A549 (cell line): ENCODE measurements around the gene SPECC1L. TPM values are rescaled to one million over a fixed set of nuclear protein-coding genes. Genes with fewer than 3 reads are reported as not detected.
A peak's percentile ranks its signal among the peaks of the same experiment; 100 is the strongest.

Experiments used
- ATAC-seq, 2 experiments: fragments of 200-7000 bp in 1 of 2; fragments of >200 bp in 1 of 2; cut with Nextera tagmentation in 1 of 2; cut with Tn5 transposase in 1 of 2; 3 replicates each; pipeline versions ENCODE4 v1.8.0 to v1.9.1; 2018 to 2020; ENCODE audit warnings: mild to moderate bottlenecking in 1 of 2, moderate library complexity in 1 of 2
- CTCF ChIA-PET: fragments of 300-600 bp; sonication (Branson Sonifier 250); formaldehyde crosslinking; extraction: SDS; loops from one replicate; lab custom pipeline; 2021; ENCODE audit warnings: antibody characterized with exemption, inconsistent platforms; lab: Yijun Ruan, JAX
- POLR2A ChIA-PET: fragments of 350-600 bp; formaldehyde crosslinking; extraction: SDS; loops from one replicate; lab custom pipeline; 2021; ENCODE audit warnings: antibody characterized with exemption, inconsistent platforms; lab: Yijun Ruan, JAX
- DNase-seq, 2 experiments: peaks; one replicate each; pipeline versions ENCODE4 v3.0.0 to v3.0.0-alpha.2; 2011 to 2016; ENCODE audit warnings: low read depth in 1 of 2, low spot score in 1 of 2
- FAIRE-seq: peaks from 2 replicates; lab custom pipeline; 2011; peaks lifted over from hg19 to GRCh38; lab: Jason Lieb, UNC
- H3K27ac ChIP-seq, 2 experiments: fragments of >200 bp; sonication (Bioruptor Twin); formaldehyde crosslinking; 3 replicates each; pipeline ENCODE4 v1.5.1; 2016 to 2017
- H3K4me1 ChIP-seq: fragments of >200 bp; sonication (Bioruptor Twin); formaldehyde crosslinking; 3 replicates; pipeline ENCODE4 v1.6.1; 2016
- H3K4me2 ChIP-seq: fragments of >200 bp; sonication (Bioruptor Twin); formaldehyde crosslinking; 3 replicates; pipeline ENCODE4 v1.6.1; 2016
- H3K4me3 ChIP-seq: fragments of >200 bp; sonication (Bioruptor Twin); formaldehyde crosslinking; 3 replicates; pipeline ENCODE4 v1.5.1; 2016
- H3K9me3 ChIP-seq: fragments of >200 bp; sonication (Bioruptor Twin); formaldehyde crosslinking; 3 replicates; pipeline ENCODE4 v1.6.1; 2016
- CBX8 ChIP-seq: fragments of 200-600 bp; sonication (generic); IDR thresholded peaks from 2 replicates; pipeline ENCODE4 v1.6.1; 2016
- ESRRA ChIP-seq: fragments of 150-350 bp; IDR thresholded peaks from 2 replicates; pipeline ENCODE4 v1.6.1; 2014; ENCODE audit warnings: mild to moderate bottlenecking, low read length, borderline replicate concordance
- FOSB ChIP-seq: fragments of 250-450 bp; sonication (Bioruptor Pico); IDR thresholded peaks from 2 replicates; pipeline ENCODE4 v1.5.0; 2020; ENCODE audit warnings: mild to moderate bottlenecking, moderate library complexity
- FOSL2 ChIP-seq, 2 experiments: fragments of 450-650 bp in 1 of 2; fragments of >200 bp in 1 of 2; sonication (Bioruptor Twin) in 1 of 2; formaldehyde crosslinking; IDR thresholded peaks; 2 replicates each; pipeline versions ENCODE4 v1.5.0 to v1.6.1; 2016 to 2020; ENCODE audit warnings: mild to moderate bottlenecking in 1 of 2, moderate library complexity in 1 of 2
- GATA3 ChIP-seq: IDR thresholded peaks from 2 replicates; pipeline ENCODE4 v1.6.1; 2012; ENCODE audit warnings: borderline replicate concordance
- HOXB13 ChIP-seq: fragments of 250-450 bp; sonication (Bioruptor Pico); IDR thresholded peaks from 2 replicates; pipeline ENCODE4 v1.5.0; 2020; ENCODE audit warnings: low read depth, mild to moderate bottlenecking, moderate library complexity
- HOXB5 ChIP-seq: fragments of 250-450 bp; sonication (Bioruptor Pico); IDR thresholded peaks from 2 replicates; pipeline ENCODE4 v1.5.0; 2020; ENCODE audit warnings: mild to moderate bottlenecking, moderate library complexity
- MAFK ChIP-seq: fragments of 450-650 bp; IDR thresholded peaks from 2 replicates; pipeline ENCODE4 v1.6.1; 2014; ENCODE audit not compliant: partially characterized antibody
- MYC ChIP-seq: IDR thresholded peaks from 2 replicates; pipeline ENCODE4 v1.6.1; 2012; ENCODE audit warnings: mild to moderate bottlenecking, inconsistent platforms, low read length, improper control_type of control experiment, borderline replicate concordance
- NFE2L2 ChIP-seq: fragments of 150-350 bp; conservative IDR thresholded peaks from 2 replicates; pipeline ENCODE4 v1.6.1; 2014; ENCODE audit warnings: low read length
- NPAS2 ChIP-seq: fragments of 250-450 bp; sonication (Bioruptor Pico); IDR thresholded peaks from 2 replicates; pipeline ENCODE4 v1.8.0; 2022; ENCODE audit warnings: mild to moderate bottlenecking, moderate library complexity, borderline replicate concordance
- PHF8 ChIP-seq: fragments of 200-600 bp; sonication (generic); IDR thresholded peaks from 2 replicates; pipeline ENCODE4 v1.6.1; 2016; ENCODE audit warnings: low read depth, mild to moderate bottlenecking, antibody characterized with exemption, moderate library complexity, borderline replicate concordance
- POLR2A ChIP-seq: IDR thresholded peaks from 2 replicates; pipeline ENCODE4 v1.6.1; 2012; ENCODE audit warnings: mild to moderate bottlenecking, low read length
- POLR2AphosphoS2 ChIP-seq: conservative IDR thresholded peaks from 2 replicates; pipeline ENCODE4 v1.6.1; 2012; ENCODE audit warnings: low read length, improper control_type of control experiment, inconsistent platforms
- RAD21 ChIP-seq, 2 experiments: fragments of >200 bp in 1 of 2; sonication (Bioruptor Twin) in 1 of 2; formaldehyde crosslinking in 1 of 2; IDR thresholded peaks in 1 of 2; conservative IDR thresholded peaks in 1 of 2; 2 replicates in 1 of 2; 3 replicates in 1 of 2; pipeline ENCODE4 v1.6.1; 2012 to 2018; ENCODE audit warnings: inconsistent platforms in 1 of 2
- RARB ChIP-seq: fragments of 250-450 bp; sonication (Bioruptor Pico); IDR thresholded peaks from 2 replicates; pipeline ENCODE4 v1.8.0; 2021; ENCODE audit warnings: mild to moderate bottlenecking, moderate library complexity
- RCOR1 ChIP-seq: fragments of 150-350 bp; IDR thresholded peaks from 2 replicates; pipeline ENCODE4 v1.6.1; 2014; ENCODE audit warnings: antibody characterized with exemption, low read length, low read depth
- RFX5 ChIP-seq: fragments of 450-650 bp; IDR thresholded peaks from 2 replicates; pipeline ENCODE4 v1.7.1; 2014; ENCODE audit warnings: antibody characterized with exemption, mild to moderate bottlenecking, moderate library complexity
- SMC3 ChIP-seq: fragments of >200 bp; sonication (Bioruptor Twin); formaldehyde crosslinking; IDR thresholded peaks from 3 replicates; pipeline ENCODE4 v1.6.1; 2018; ENCODE audit warnings: inconsistent platforms
- TP53 ChIP-seq: fragments of 250-450 bp; sonication (Bioruptor Pico); IDR thresholded peaks from 2 replicates; pipeline ENCODE4 v1.5.0; 2021; ENCODE audit warnings: mild to moderate bottlenecking, moderate library complexity
- ZC3H11A ChIP-seq: fragments of 450-650 bp; IDR thresholded peaks from 2 replicates; pipeline ENCODE4 v1.6.1; 2014; ENCODE audit warnings: antibody characterized with exemption, mild to moderate bottlenecking
- ZFP36 ChIP-seq: fragments of 450-650 bp; IDR thresholded peaks from 2 replicates; pipeline ENCODE4 v1.6.1; 2014; ENCODE audit warnings: borderline replicate concordance; ENCODE audit not compliant: partially characterized antibody
- WGBS: methylation state at CpG from one replicate; pipeline ENCODE4 v1.1.6; 2017; ENCODE audit errors: missing lambda C conversion rate; 5-methylcytosine and 5-hydroxymethylcytosine counted together
- polyA plus RNA-seq, 4 experiments: library from polyadenylated mRNA; depleted of rRNA in 3 of 4; stranded (reverse); fragments of >200 nt; fragmentation: RNase III in 1 of 4; extraction: RNeasy Plus Mini Kit Qiagen cat#74134 plus additional on column Dnase treatment in 1 of 4; gene quantifications; 2 replicates in 3 of 4; 3 replicates in 1 of 4; pipeline ENCODE4 v1.2.3, GENCODE V29; 2011 to 2017
- TF ChIP-seq, protein P1 (sequence below): fragments of 200-600 bp; sonication (generic); IDR thresholded peaks from 2 replicates; pipeline ENCODE4 v1.6.1; 2016; ENCODE audit warnings: antibody characterized with exemption, mild to moderate bottlenecking, moderate library complexity
- TF ChIP-seq, protein P2 (sequence below): fragments of >200 bp; sonication (Bioruptor Twin); formaldehyde crosslinking; IDR thresholded peaks from 2 replicates; pipeline ENCODE4 v1.6.1; 2016
- TF ChIP-seq, protein P3 (sequence below): fragments of 250-450 bp; sonication (Bioruptor Pico); IDR thresholded peaks from 2 replicates; pipeline ENCODE4 v1.5.0; 2020; ENCODE audit warnings: low read depth, mild to moderate bottlenecking, moderate library complexity
- TF ChIP-seq, protein P4 (sequence below): IDR thresholded peaks from 2 replicates; pipeline ENCODE4 v1.6.1; 2012; ENCODE audit warnings: low read depth, borderline replicate concordance

SPECC1L gene
- polyA plus RNA-seq, 2 of the 4 experiments (the other 2 are of a cell fraction), result 14.8 to 25.2 TPM

DNA sequence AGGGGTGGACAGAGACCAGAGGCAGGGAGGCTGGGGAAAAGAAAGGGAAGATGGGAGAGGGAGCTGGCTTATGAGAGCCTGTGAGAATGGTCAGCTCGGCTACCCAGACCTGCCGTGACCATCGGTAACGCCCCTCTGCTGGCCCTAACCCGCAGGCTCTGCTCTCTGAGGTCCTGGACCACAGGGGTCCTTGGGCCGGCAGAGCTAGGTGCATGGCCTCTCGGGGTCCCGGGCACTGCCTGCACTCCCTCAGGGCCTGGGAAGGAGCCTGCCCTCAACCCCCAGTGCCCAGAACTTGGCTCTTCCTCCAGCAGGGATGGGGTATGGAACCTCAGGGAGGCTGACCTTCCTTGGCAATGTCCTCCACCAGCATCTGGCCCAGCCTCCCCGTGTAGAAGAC lies 38.9 kb upstream of the SPECC1L start:
- 95% methylated on average over 8 of the region's 9 CpGs for WGBS
- TF ChIP-seq, protein P1, sequence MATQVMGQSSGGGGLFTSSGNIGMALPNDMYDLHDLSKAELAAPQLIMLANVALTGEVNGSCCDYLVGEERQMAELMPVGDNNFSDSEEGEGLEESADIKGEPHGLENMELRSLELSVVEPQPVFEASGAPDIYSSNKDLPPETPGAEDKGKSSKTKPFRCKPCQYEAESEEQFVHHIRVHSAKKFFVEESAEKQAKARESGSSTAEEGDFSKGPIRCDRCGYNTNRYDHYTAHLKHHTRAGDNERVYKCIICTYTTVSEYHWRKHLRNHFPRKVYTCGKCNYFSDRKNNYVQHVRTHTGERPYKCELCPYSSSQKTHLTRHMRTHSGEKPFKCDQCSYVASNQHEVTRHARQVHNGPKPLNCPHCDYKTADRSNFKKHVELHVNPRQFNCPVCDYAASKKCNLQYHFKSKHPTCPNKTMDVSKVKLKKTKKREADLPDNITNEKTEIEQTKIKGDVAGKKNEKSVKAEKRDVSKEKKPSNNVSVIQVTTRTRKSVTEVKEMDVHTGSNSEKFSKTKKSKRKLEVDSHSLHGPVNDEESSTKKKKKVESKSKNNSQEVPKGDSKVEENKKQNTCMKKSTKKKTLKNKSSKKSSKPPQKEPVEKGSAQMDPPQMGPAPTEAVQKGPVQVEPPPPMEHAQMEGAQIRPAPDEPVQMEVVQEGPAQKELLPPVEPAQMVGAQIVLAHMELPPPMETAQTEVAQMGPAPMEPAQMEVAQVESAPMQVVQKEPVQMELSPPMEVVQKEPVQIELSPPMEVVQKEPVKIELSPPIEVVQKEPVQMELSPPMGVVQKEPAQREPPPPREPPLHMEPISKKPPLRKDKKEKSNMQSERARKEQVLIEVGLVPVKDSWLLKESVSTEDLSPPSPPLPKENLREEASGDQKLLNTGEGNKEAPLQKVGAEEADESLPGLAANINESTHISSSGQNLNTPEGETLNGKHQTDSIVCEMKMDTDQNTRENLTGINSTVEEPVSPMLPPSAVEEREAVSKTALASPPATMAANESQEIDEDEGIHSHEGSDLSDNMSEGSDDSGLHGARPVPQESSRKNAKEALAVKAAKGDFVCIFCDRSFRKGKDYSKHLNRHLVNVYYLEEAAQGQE, result no peak
- TF ChIP-seq ZC3H11A (no peak), RAD21 (conservative IDR thresholded peaks at IDR 0.05 in 1 of 2, IDR thresholded peaks at IDR 0.05 in 1 of 2) (no peak), NPAS2 (CRISPR knock-in tag) (no peak), FOSL2 (IDR thresholded peaks at IDR 0.05) (no peak), FOSL2 (CRISPR knock-in tag; IDR thresholded peaks at IDR 0.05) (no peak), ZFP36 (no peak), MAFK (no peak), CBX8 (no peak), RFX5 (no peak)
- ChIA-PET CTCF (interaction anchor here (0.5 to 3.5 kb wide), 10 partner anchors 9 to 83 kb away, joined by 3 to 27 read pairs (median 3); no protein-coding TSS in a partner anchor), POLR2A (no interaction called here)
- FAIRE-seq, result no peak
- no peak; a peak in 1 of 6 replicates for ATAC-seq
- no peak for DNase-seq
- Histone ChIP-seq H3K27ac (peak overlapping the region; percentile 17 to 67; a peak in 3 of 6 replicates), H3K9me3 (no peaks in the 10 kb centered on the region), H3K4me1 (no peaks in the 10 kb centered on the region; the same call in 2 of the 3 replicates), H3K4me3 (no peak overlapping the region), H3K4me2 (no peak overlapping the region)

DNA sequence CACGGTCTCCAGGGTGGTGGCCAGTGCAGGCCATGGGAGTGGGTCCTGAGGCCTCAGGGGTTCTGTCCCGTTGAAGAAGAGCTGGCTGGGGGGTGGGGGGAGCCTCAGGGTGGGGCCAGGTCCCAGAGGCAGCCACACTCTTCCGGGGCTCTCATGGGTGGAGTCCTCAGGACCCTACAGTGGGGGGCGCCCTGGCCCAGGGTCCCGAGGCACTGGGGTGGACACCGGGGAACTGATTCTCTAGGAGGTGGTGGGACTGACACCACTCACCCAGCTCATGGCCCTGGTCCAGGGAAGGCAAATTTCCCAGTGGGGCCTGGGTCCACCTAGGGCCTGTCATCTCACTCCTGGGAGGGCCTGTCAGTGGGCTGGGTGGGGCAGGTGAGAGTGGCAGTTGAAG lies 38.5 kb upstream of the SPECC1L start:
- Histone ChIP-seq H3K9me3 (no peaks in the 10 kb centered on the region), H3K4me2 (no peak overlapping the region)
- no peak for DNase-seq
- TF ChIP-seq GATA3 (no peak), TP53 (no peak), ESRRA (no peak), POLR2AphosphoS2 (no peak), FOSB (CRISPR knock-in tag) (no peak), RARB (CRISPR knock-in tag) (no peak), RAD21 (conservative IDR thresholded peaks at IDR 0.05 in 1 of 2, IDR thresholded peaks at IDR 0.05 in 1 of 2) (no peak), FOSL2 (IDR thresholded peaks at IDR 0.05) (no peak), FOSL2 (CRISPR knock-in tag; IDR thresholded peaks at IDR 0.05) (no peak), HOXB13 (CRISPR knock-in tag) (no peak), HOXB5 (CRISPR knock-in tag) (no peak), SMC3 (no peak), NFE2L2 (no peak), POLR2A (no peak), MYC (no peak), RCOR1 (no peak), MAFK (no peak), PHF8 (no peak)
- TF ChIP-seq, protein P2, sequence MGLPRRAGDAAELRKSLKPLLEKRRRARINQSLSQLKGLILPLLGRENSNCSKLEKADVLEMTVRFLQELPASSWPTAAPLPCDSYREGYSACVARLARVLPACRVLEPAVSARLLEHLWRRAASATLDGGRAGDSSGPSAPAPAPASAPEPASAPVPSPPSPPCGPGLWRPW, result no peak
- TF ChIP-seq, protein P3, sequence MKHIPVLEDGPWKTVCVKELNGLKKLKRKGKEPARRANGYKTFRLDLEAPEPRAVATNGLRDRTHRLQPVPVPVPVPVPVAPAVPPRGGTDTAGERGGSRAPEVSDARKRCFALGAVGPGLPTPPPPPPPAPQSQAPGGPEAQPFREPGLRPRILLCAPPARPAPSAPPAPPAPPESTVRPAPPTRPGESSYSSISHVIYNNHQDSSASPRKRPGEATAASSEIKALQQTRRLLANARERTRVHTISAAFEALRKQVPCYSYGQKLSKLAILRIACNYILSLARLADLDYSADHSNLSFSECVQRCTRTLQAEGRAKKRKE (CRISPR knock-in tag), result no peak
- TF ChIP-seq, protein P4, sequence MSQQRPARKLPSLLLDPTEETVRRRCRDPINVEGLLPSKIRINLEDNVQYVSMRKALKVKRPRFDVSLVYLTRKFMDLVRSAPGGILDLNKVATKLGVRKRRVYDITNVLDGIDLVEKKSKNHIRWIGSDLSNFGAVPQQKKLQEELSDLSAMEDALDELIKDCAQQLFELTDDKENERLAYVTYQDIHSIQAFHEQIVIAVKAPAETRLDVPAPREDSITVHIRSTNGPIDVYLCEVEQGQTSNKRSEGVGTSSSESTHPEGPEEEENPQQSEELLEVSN, result no peak
- TF ChIP-seq, all 56 proteins: peak for 0
- WGBS, result no CpG with 5 or more reads among the region's 6 CpGs
- ChIA-PET CTCF (interaction anchor here (0.5 to 3.5 kb wide), 9 partner anchors 9 to 83 kb away, joined by 3 to 27 read pairs (median 3); no protein-coding TSS in a partner anchor), POLR2A (no interaction called here)
- H3K4me3 ChIP-seq, result no peak overlapping the region
- FAIRE-seq (no peak), ATAC-seq (no peak)
- no peaks in the 10 kb centered on the region; the same call in 2 of the 3 replicates for H3K4me1 ChIP-seq
- H3K27ac ChIP-seq, result peak overlapping the region; percentile 24 to 67; a peak in 3 of 6 replicates
